Kidney (tissue), 14 donors: Measurements from ENCODE around the gene POLRMT. TPM values are rescaled to one million over a fixed set of nuclear protein-coding genes. Genes with fewer than 3 reads are reported as not detected.
A peak's percentile ranks its signal among the peaks of the same experiment; 100 is the strongest.
"Not testable (repeated sequence)": the region's sequence is repeated elsewhere in the genome, so short reads cannot be mapped to it uniquely, and the experiment has no call there.

Source experiments
- DNase-seq, 5 donors: peaks; one replicate each; pipeline ENCODE4 v3.0.0-alpha.2; 2013 to 2020
- FAIRE-seq: peaks from 2 replicates; lab custom pipeline; 2012; peaks lifted over from hg19 to GRCh38; lab: Jason Lieb, UNC
- H3K27ac ChIP-seq, 2 donors: one replicate each; pipeline ENCODE4 v1.7.0; 2013; ENCODE audit warnings: low read depth in 2 of 2, low read length in 2 of 2, inconsistent platforms in 1 of 2
- H3K27me3 ChIP-seq: one replicate; pipeline ENCODE4 v1.7.1; 2013; ENCODE audit warnings: low read length, inconsistent platforms; ENCODE audit not compliant: control insufficient read depth, insufficient read depth
- H3K36me3 ChIP-seq, 3 donors: one replicate each; pipeline versions ENCODE4 v1.7.0 to v1.7.1; 2013; ENCODE audit warnings: low read length in 3 of 3, control low read depth in 1 of 3, inconsistent platforms in 1 of 3; ENCODE audit not compliant: insufficient read depth in 3 of 3, control insufficient read depth in 2 of 3
- H3K4me1 ChIP-seq, 3 donors: one replicate each; pipeline versions ENCODE4 v1.7.0 to v1.7.1; 2013; ENCODE audit warnings: low read length in 3 of 3, inconsistent platforms in 1 of 3, low read depth in 1 of 3; ENCODE audit not compliant: control insufficient read depth in 2 of 3, insufficient read depth in 2 of 3
- H3K4me3 ChIP-seq, 3 donors: one replicate each; pipeline versions ENCODE4 v1.7.0 to v1.8.1; 2013; ENCODE audit warnings: low read length in 3 of 3, control low read depth in 1 of 3, inconsistent platforms in 1 of 3
- H3K9ac ChIP-seq, 3 donors: one replicate each; pipeline versions ENCODE4 v1.7.0 to v1.7.1; 2013; ENCODE audit warnings: low read length in 3 of 3, control low read depth in 1 of 3, inconsistent platforms in 1 of 3
- H3K9me3 ChIP-seq, 3 donors: one replicate each; pipeline versions ENCODE4 v1.7.0 to v1.7.1; 2013; ENCODE audit warnings: low read length in 3 of 3, control low read depth in 1 of 3, inconsistent platforms in 1 of 3; ENCODE audit not compliant: control insufficient read depth in 2 of 3, insufficient read depth in 1 of 3
- intact Hi-C: fragments of 100-400 bp; cut with DNase I; formaldehyde crosslinking; loops from one replicate; pipeline ENCODE4 v1.11.1; 2022
- polyA plus RNA-seq: library from polyadenylated mRNA; stranded (reverse); fragments of 350-450 nt; fragmentation: Illumina TruSeq; extraction: RNeasy Lipid Tissue Mini Kit (QIAGEN cat#74804); gene quantifications from one replicate; pipeline ENCODE4 v1.2.3, GENCODE V29; 2014; ENCODE audit warnings: low read depth, low replicate concordance; ENCODE audit not compliant: insufficient read depth
- total RNA-seq: library from RNA; stranded (reverse); fragmentation: NEBNext Ultra II Directional; extraction: Animal tissue kit (Norgen Biotek cat#: 25700); gene quantifications from one replicate; pipeline ENCODE4 v1.2.1, GENCODE V29; 2021
- TF ChIP-seq, protein P1 (sequence below): IDR thresholded peaks from 3 replicates; pipeline ENCODE4 v1.5.1; 2012; ENCODE audit warnings: mild to moderate bottlenecking, moderate library complexity, borderline replicate concordance; ENCODE audit not compliant: insufficient read depth; ENCODE audit errors: extremely low read depth
- donor health status: control.
- donor health status: control.
- donor health status: control.
- donor health status: control.
- donor health status: control.
- donor health status: DM: yes; HTN: yes; CAD: no.
- donor health status: Normal renal cell carcinoma (clear cell type).

POLRMT gene
- total and polyA plus RNA-seq, 2 donors from 2014 or later: 49.8 to 117 TPM

DNA sequence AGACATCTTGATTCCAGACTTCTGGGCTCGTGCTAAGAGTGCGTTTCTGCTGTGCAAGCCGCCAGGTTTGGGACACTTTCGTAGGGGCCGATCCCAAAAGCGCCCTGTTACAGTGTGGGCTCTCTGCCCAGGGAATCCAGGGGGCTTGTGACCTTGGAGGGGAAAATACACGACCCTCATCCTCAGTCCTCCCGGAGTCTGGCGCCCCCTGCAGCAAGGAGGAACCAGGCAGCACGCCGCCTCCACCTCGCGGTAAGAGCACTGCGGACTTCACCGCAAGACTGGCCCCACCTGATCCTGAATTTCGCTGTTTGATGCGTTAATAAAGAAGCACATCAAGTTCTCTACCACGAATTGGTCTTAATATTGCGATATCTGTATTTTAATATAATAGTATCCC is 5.2 kb downstream of the POLRMT start:
- Histone ChIP-seq H3K27ac (no peak overlapping the region), H3K36me3 (peaks cover 0 to 5% (median 3%) of the 10 kb centered on the region in 3 donors), H3K27me3 (no peaks in the 10 kb centered on the region), H3K9ac (no peak overlapping the region), H3K4me3 (no peak overlapping the region), H3K9me3 (no peaks in the 10 kb centered on the region), H3K4me1 (peaks cover 0 to 5% (median 0%) of the 10 kb centered on the region in 3 donors)
- intact Hi-C loops: no loop called here
- FAIRE-seq (no peak), DNase-seq (no peak)
- TF ChIP-seq, protein P1, sequence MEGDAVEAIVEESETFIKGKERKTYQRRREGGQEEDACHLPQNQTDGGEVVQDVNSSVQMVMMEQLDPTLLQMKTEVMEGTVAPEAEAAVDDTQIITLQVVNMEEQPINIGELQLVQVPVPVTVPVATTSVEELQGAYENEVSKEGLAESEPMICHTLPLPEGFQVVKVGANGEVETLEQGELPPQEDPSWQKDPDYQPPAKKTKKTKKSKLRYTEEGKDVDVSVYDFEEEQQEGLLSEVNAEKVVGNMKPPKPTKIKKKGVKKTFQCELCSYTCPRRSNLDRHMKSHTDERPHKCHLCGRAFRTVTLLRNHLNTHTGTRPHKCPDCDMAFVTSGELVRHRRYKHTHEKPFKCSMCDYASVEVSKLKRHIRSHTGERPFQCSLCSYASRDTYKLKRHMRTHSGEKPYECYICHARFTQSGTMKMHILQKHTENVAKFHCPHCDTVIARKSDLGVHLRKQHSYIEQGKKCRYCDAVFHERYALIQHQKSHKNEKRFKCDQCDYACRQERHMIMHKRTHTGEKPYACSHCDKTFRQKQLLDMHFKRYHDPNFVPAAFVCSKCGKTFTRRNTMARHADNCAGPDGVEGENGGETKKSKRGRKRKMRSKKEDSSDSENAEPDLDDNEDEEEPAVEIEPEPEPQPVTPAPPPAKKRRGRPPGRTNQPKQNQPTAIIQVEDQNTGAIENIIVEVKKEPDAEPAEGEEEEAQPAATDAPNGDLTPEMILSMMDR: peak; percentile 15

DNA sequence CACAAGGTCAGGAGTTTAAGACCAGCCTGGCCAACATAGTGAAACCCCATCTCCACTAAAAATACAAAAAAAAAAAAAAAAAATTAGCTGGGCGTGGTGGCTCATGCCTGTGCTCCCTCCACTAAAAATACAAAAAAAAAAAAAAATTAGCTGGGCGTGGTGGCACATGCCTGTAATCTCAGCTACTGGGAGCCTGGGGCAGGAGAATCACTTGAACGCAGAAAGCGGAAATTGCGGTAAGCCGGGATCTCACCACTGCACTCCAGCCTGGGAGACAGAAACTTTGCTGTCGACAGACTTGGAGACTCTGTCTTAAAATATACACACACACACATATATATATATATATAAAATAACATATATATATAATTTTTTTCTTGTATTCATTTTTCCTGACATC is 6.8 kb downstream of the POLRMT start:
- H3K9me3 ChIP-seq, DNase-seq, H3K27me3 ChIP-seq, H3K36me3 ChIP-seq, H3K9ac ChIP-seq, H3K27ac ChIP-seq, FAIRE-seq, intact Hi-C loops, H3K4me1 ChIP-seq, H3K4me3 ChIP-seq: not testable (repeated sequence)

DNA sequence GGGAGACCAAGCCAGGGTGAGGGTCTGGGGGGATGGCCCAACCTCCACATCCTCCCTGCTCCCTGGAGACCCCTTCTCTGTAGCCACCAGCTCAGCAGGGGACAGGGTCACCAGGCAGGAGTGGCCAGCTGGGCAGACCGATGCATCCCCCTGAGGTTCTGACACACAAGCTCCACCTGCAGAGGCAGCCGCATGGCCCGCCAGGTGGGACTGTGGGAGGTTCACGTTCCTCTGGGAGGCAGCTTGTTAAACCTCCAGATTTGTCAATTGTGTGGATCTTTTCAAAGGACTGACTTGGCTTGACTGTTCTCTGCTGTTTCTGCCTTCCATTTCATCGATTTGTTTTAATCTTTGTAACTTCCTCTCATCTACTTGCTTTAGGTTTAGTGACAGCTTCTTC is 8.1 kb downstream of the POLRMT start:
- Histone ChIP-seq H3K27ac (no peak overlapping the region), H3K9me3 (no peaks in the 10 kb centered on the region), H3K4me1 (no peaks in the 10 kb centered on the region), H3K36me3 (peaks cover 0 to 5% (median 3%) of the 10 kb centered on the region in 3 donors), H3K9ac (no peak overlapping the region), H3K27me3 (no peaks in the 10 kb centered on the region), H3K4me3 (no peak overlapping the region)
- intact Hi-C loops: no loop called here
- DNase-seq: no peak
- no peak for FAIRE-seq
- TF ChIP-seq, protein P1: no peak

DNA sequence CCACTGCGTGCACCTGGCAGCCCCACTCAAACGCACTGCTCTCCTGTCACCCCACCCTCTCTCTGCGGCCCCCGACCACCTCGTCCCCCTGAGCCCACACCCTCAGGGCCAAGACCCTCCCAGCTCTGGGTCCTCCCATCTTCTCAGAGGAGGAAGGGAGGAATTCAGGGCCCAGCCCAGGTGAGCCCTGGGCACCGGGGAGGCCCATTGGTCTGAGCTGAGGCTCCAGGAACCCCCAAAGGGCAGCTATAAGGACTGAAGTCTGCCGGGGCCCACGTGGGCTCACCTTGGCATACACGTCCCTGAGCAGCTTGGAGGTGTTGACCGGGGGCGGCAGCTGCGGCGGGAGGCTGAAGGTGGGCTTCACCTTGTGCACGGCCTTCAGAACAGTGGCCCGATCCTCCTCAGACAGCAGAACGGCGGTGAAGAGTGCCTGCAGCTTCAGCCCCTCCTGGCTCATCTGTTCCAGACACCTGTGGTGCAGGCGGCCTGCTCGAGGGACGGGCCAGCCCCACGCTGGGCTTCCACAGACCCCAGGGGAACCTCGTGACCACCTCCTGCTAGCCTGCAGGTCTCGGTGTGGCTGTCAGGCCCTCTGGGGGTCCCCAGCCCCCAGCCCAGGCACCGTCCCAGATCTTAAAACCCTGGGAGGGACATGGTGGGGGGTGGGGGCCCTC is 8.8 kb downstream of the POLRMT start:
- H3K27me3 ChIP-seq: no peaks in the 10 kb centered on the region
- intact Hi-C loops: no loop called here
- H3K27ac ChIP-seq: no peak overlapping the region
- no peaks in the 10 kb centered on the region for H3K4me1 ChIP-seq
- no peak for FAIRE-seq
- H3K4me3 ChIP-seq: no peak overlapping the region
- no peak overlapping the region for H3K9ac ChIP-seq
- DNase-seq: no peak
- H3K9me3 ChIP-seq: no peaks in the 10 kb centered on the region
- TF ChIP-seq, protein P1: no peak
- peaks cover 0 to 5% (median 3%) of the 10 kb centered on the region in 3 donors for H3K36me3 ChIP-seq
